GM18868 (cell line): ENCODE results near the gene FRYL.
"Not testable (repeated sequence)": the region's sequence is repeated elsewhere in the genome, so short reads cannot be mapped to it uniquely, and the experiment has no call there.

ENCODE experiments used
- ATAC-seq: cut with Tn5 transposase; IDR thresholded peaks from one replicate; pipeline ENCODE4 v1.9.1; 2021; ENCODE audit warnings: mild to moderate bottlenecking, moderate library complexity; ENCODE audit not compliant: unreplicated experiment

The FRYL gene

DNA sequence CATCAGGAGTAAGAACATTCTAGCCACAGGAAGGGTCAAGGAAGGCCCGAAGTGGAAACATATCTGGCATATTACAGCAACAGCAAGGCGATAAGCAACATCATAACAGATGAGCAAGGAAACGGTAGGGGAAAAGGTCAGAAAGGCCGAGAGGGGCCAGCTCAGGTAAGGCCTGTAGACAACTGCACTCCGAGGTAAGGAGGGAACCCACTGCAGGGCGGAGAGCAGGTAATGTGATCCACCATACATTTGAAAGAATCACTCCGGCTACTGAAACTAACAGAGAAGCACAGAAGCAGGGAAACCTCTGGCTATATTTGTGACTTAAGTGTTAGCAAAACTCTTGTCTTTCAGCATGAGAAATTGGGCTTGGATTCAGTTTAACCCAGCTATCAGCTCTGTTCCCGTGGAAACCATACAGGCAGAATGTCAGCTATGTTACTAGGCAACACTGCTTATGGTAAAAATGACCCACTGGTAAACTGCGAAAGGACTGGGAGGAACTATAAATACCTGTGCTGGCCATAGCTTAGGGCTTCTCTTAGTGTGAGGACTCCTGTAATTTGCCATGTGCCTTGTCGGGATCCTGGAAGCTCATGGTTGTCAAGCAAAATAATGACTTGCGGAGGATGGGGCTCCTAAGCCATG is 31.0 kb downstream of the FRYL start:
- no peak for ATAC-seq

- ATAC-seq = no peak
Observed at GRCh38 chr4:48746608-48747362, 33.3 kb downstream of the FRYL start.

DNA sequence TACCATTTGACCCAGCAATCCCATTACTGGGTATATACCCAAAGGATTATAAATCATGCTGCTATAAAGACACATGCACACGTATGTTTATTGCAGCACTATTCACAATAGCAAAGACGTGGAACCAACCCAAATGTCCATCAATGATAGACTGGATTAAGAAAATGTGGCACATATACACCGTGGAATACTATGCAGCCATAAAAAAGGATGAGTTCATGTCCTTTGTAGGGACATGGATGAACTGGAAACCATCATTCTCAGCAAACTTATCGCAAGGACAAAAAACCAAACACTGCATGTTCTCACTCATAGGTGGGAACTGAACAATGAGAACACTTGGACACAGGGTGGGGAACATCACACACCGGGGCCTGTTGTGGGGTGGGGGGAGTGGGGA is 34.9 kb downstream of the FRYL start:
- not testable (repeated sequence) for ATAC-seq

DNA sequence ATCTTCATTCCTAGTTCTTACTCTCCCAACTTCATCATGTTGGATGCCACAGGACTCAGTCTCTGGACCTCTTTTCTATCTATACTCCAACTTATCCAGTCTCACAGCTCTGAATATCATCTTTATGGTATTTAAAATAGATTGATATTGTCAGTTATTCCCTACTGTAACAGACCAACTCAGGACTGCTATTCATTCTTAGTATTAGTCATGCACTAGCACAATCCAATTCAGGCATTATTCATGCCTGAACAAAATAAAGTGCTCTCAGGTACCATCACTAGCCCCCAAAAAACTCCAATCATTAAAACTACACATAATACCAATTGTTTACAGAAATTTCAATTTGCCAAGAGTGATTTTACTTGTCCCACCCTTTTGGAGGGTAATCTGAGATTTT is 37.7 kb downstream of the FRYL start:
- ATAC-seq = peak; percentile 76

DNA sequence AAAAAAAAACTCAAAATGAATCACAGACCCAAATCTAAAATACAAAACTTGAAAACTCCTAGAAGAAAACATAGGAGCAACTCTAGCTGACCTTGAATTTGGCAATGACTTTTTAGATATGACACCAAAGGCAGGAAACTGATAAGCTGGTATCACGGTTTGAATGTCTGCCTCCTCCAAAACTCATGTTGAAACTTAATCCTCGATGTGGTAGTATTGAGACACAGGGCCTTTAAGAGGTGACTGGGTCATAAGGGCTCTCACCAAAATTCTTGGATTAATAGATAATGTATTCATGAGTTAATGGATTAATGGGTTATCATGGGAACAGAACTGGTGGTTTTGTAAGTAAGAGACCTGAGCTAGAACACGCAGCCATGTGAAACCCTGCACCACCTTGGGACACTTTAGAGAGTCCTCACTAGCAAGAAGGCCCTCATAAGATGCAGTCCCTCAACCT is 40.5 kb downstream of the FRYL start:
- no peak for ATAC-seq

DNA sequence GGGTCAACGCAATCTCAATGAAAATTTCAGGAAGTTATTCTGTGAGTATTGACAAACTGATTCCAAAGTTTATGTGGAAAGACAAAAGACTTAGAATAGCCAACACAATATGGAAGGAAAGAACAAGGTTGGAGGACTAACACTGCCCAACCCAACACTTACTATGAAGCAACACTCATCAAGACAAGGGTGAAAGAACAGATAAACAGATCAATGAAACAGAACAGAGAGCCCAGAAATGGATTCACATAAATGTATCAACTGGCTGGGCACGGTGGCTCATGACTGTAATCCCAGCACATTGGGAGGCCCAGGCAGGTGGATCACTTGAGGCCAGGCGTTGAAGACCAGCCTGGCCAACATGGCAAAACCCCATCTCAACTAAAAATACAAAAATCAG is 41.2 kb downstream of the FRYL start:
- ATAC-seq = no peak

- not testable (repeated sequence) for ATAC-seq
Observed at GRCh38 chr4:48728906-48729496, 51.1 kb downstream of the FRYL start.

DNA sequence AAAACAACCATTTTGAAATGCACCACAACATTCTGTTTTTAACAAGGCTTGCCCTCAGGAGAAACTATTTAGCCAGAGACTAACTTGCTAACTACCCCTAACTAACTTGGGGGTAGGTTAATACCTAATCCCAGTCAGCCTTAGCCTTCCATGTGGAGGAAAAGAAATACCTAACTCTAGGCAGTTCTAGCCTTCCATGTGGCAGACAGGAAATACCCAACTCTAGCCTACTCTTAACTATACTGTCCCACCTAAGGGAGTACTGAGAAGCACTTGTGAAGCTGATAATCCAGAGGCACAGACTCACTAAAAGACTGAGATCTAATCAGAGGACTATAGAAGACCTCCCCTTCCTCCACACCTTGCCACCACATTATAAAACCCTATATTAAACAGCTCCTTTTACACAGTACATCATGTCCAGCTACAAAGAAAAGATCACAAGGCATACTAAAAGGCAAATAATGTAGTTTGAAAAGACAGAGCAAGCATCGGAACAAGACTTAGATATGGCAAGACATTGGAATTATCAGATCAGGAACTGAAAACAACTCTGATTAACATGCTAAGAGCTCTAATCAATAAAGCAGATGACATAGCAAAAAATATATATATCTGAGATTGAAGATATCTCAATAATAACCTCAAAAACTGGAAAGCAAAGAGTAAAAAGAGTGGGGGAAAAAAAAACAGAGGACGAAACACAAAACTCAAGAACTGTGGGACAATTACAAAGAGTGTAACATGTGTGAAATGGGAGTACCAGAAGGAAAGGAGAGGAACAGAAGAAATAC is 52.2 kb downstream of the FRYL start:
- peak; percentile 56 for ATAC-seq

DNA sequence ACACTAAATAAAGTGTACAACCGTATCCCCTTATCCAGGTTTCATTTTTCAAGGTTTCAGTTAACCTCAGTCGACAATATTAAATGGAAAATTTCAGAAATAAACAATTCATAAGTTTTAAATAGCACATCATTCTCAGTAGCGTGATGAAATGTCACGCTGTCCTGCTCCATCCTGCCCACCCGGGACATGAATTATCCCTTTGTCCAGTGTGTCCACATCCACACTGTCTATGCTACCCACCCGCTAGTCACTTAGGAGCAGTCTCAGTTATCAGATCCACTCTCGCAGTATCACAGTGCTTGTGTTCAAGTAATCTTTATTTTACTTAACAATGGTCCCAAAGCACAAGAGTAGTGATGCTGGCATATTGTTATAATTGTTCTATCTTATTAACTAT is 54.7 kb downstream of the FRYL start:
- ATAC-seq = no peak

DNA sequence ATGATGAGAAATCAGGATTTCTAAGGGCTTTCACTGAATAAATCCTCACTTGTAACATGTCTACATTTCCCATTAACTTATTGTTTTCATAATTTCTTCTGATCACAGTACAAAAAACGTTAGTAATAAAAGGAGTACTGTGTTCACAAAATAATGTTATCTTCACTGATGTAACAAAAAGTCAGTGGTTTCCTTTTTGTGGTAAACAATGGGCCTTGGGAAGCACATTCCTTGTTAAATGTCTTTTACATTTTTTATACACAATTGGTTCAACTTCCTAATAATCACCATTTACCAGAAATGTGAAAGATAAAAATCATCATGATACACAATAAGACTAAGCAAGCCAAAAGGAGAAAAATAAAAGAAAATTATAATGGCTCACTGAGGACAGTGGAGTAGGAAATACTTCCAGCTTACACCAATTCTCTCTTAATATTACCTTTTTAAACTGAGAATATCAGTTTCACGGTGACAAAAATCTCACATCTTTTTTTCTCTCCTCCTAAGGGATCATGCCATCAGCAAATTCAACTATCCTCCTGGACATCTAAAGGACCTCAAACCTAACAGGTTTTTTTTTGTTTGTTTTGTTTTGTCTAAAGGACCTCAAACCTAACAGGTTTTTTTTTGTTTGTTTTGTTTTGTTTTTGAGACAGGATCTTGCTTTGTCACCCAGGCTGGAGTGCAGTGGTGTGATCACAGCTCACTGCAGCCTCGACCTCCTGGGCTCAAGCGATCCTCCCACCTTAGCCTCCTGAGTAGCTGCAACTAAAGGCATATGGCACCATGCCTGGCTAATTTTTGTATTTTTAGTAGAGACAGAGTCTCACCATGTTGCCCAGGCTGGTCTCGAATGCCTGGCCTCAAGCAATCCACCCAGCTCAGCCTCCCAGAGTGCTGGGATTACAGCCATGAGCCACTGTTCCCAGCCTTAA is 57.3 kb downstream of the FRYL start:
- no peak for ATAC-seq

DNA sequence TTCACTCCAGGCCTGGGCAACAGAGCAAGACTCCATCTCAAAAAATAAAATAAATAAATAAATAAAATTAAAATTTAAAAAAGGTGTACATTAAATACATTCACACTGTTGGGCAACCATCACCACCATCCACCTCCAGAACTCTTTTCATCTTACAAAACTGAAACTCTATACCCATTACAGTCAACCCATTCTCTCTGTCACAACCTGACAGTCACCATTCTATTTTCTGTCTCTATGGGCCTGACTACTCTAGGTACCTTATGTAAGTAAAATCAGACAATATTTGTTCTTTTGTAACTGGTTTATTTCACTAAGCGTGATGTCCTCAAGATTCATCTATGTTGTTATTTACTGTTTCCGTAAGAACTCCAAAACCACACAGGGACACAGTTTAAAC is 59.6 kb downstream of the FRYL start:
- no peak for ATAC-seq

GRCh38 chr4:48718818-48719465 is 61.1 kb downstream of the FRYL start:
- no peak for ATAC-seq

DNA sequence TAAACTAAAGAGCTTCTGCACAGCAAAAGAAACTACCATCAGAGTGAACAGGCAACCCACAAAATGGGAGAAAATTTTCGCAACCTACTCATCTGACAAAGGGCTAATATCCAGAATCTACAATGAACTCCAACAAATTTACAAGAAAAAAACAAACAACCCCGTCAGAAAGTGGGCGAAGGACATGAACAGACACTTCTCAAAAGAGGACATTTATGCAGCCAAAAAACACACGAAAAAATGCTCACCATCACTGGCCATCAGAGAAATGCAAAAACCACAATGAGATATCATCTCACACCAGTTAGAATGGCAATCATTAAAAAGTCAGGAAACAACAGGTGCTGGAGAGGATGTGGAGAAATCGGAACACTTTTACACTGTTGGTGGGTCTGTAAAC is 63.8 kb downstream of the FRYL start:
- ATAC-seq = not testable (repeated sequence)

GRCh38 chr4:48710446-48711209 is 69.5 kb downstream of the FRYL start:
- no peak for ATAC-seq

- no peak for ATAC-seq
Observed at GRCh38 chr4:48709901-48710300, 70.2 kb downstream of the FRYL start.

DNA sequence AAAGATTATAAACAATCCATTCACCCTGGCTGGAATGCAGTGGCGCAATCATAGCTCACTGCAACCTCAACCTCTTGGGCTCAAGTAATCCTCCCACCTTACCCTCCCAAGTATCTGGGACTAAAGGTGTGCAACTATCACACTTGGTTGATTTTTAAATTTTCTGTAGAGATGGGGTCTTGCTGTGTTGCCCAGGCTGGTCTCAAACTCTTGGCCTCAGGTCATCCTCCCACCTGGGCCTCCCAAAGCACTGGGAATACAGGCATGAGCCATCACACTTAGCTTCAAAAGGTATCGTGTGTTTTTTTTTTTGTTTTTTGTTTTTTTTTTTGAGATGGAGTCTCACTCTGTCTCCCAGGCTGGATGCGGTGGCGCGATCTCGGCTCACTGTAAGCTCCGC is 71.5 kb downstream of the FRYL start:
- ATAC-seq = no peak

GRCh38 chr4:48706736-48707135 is 73.3 kb downstream of the FRYL start:
- ATAC-seq = no peak

GRCh38 chr4:48705609-48706008 is 74.5 kb downstream of the FRYL start:
- no peak for ATAC-seq
